Measurements from ENCODE around the gene NALCN.

Gene NALCN

DNA sequence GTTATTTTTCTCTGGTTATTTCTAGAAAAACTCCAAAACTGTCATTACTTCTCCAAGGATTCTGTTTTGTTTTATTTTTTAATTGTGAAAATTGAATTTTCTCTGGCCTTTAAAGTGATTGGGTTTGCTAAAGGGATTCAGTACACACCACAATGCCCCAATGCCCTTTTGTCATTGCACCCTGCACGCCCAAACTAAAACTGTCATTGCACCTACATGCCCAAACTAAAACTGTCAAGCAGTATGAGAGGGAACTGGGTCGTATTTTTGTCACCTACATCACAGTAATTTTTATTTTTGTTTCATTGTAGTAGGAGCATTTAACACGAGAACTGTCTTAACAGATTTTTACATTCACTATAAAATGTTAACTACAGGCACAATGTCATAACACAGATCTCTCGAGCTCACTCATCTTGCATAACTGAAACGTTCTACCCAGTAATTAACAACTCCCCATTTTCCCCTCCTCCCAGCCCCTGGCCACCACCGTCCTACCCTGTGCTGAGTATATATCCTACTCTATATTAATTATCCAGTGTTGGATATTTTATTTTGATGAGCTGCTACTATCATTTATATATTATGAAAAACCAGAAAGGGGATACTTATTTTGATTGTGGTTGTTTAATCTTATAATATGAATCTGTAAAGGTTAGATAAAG, 7.2 kb downstream of the NALCN start:
- H3K4me3 ChIP-seq (ENCODE audit: low read depth in 1 of 2, low read length in 2 of 2): no peak overlapping the region
- ATAC-seq (ENCODE audit: insufficient read depth, low read depth) (no peak), DNase-seq (no peak)
- H3K36me3 ChIP-seq (ENCODE audit: insufficient read depth, low read length): no peaks in the 10 kb centered on the region
- H3K4me1 ChIP-seq (ENCODE audit: insufficient read depth, low read length): no peaks in the 10 kb centered on the region
- no peak for TF ChIP-seq EZH2 (IDR thresholded peaks at IDR 0.05; ENCODE audit: borderline replicate concordance, low read depth, low read length, severe bottlenecking)
- TF ChIP-seq, protein P1, sequence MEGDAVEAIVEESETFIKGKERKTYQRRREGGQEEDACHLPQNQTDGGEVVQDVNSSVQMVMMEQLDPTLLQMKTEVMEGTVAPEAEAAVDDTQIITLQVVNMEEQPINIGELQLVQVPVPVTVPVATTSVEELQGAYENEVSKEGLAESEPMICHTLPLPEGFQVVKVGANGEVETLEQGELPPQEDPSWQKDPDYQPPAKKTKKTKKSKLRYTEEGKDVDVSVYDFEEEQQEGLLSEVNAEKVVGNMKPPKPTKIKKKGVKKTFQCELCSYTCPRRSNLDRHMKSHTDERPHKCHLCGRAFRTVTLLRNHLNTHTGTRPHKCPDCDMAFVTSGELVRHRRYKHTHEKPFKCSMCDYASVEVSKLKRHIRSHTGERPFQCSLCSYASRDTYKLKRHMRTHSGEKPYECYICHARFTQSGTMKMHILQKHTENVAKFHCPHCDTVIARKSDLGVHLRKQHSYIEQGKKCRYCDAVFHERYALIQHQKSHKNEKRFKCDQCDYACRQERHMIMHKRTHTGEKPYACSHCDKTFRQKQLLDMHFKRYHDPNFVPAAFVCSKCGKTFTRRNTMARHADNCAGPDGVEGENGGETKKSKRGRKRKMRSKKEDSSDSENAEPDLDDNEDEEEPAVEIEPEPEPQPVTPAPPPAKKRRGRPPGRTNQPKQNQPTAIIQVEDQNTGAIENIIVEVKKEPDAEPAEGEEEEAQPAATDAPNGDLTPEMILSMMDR (IDR thresholded peaks at IDR 0.05; ENCODE audit: borderline replicate concordance, extremely low read depth, low read length, poor library complexity, severe bottlenecking): no peak
- H3K9me3 ChIP-seq (ENCODE audit: insufficient read depth, low read length, severe bottlenecking): no peaks in the 10 kb centered on the region
- no peak overlapping the region for H3K4me2 ChIP-seq (ENCODE audit: insufficient read depth, low read length)
- H3K9ac ChIP-seq (ENCODE audit: low read depth, low read length): no peak overlapping the region
- no peaks in the 10 kb centered on the region for H4K20me1 ChIP-seq (ENCODE audit: insufficient read depth, low read length)
- no peak overlapping the region for H3K27ac ChIP-seq (ENCODE audit: low read length)
- H3K27me3 ChIP-seq (ENCODE audit: insufficient read depth, low read length, poor library complexity): no peaks in the 10 kb centered on the region
- no peaks in the 10 kb centered on the region for H3K79me2 ChIP-seq (ENCODE audit: insufficient read depth, low read length)
- no peak overlapping the region for H2AFZ ChIP-seq (ENCODE audit: low read depth, low read length)

DNA sequence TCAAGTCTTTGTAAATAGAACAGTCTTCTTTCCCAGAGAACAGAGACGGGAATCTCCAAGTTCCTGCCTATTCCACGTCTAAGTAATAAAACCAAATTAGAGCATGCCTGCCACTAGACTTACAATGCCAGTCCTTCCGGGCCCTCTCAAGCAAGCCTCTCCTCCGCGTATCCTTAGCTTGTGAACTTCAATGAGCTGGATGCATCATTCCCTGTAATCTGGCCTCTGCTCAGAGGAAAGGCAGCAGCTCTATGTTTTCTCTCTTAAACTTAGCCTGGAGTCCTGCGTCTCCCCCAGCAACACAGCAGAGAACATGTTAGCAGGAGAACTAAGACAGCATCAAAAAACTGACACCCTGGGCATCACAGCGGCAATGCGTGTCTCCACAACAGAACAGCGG, 8.2 kb downstream of the NALCN start:
- Histone ChIP-seq H3K9ac (ENCODE audit: low read depth, low read length) (no peak overlapping the region), H4K20me1 (ENCODE audit: insufficient read depth, low read length) (no peaks in the 10 kb centered on the region), H3K27ac (ENCODE audit: low read length) (no peak overlapping the region), H3K36me3 (ENCODE audit: insufficient read depth, low read length) (no peaks in the 10 kb centered on the region), H3K27me3 (ENCODE audit: insufficient read depth, low read length, poor library complexity) (no peaks in the 10 kb centered on the region), H3K4me1 (ENCODE audit: insufficient read depth, low read length) (no peaks in the 10 kb centered on the region), H3K4me3 (ENCODE audit: low read depth in 1 of 2, low read length in 2 of 2) (no peak overlapping the region), H3K4me2 (ENCODE audit: insufficient read depth, low read length) (no peak overlapping the region), H2AFZ (ENCODE audit: low read depth, low read length) (no peak overlapping the region), H3K79me2 (ENCODE audit: insufficient read depth, low read length) (no peaks in the 10 kb centered on the region), H3K9me3 (ENCODE audit: insufficient read depth, low read length, severe bottlenecking) (no peaks in the 10 kb centered on the region)
- no peak for ATAC-seq (ENCODE audit: insufficient read depth, low read depth)
- no peak for TF ChIP-seq EZH2 (IDR thresholded peaks at IDR 0.05; ENCODE audit: borderline replicate concordance, low read depth, low read length, severe bottlenecking)
- TF ChIP-seq, protein P1 (IDR thresholded peaks at IDR 0.05; ENCODE audit: borderline replicate concordance, extremely low read depth, low read length, poor library complexity, severe bottlenecking): no peak
- DNase-seq: no peak

DNA sequence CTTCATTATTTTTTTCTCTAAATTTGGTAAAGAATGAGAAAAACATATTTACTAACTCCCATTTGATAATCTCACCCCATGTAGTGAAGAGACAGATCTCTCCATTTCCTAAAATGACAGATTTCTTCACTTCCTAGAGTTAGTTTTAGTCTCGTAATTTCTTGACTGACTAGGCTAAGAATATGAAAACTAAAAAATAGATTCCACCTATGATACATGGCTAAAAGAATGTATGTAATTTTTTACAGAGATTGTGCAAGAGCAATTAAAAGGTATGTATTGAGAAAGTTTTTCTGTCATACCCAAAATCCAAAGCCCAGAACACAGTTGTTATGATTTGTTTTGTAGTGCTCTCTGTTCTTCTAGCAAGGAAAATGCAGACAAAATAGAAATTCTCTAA, 9.5 kb downstream of the NALCN start:
- H4K20me1 ChIP-seq (ENCODE audit: insufficient read depth, low read length): no peaks in the 10 kb centered on the region
- H3K27me3 ChIP-seq (ENCODE audit: insufficient read depth, low read length, poor library complexity): no peaks in the 10 kb centered on the region
- H3K4me3 ChIP-seq (ENCODE audit: low read depth in 1 of 2, low read length in 2 of 2): no peak overlapping the region
- no peak overlapping the region for H3K4me2 ChIP-seq (ENCODE audit: insufficient read depth, low read length)
- no peaks in the 10 kb centered on the region for H3K79me2 ChIP-seq (ENCODE audit: insufficient read depth, low read length)
- H3K36me3 ChIP-seq (ENCODE audit: insufficient read depth, low read length): no peaks in the 10 kb centered on the region
- no peak for ATAC-seq (ENCODE audit: insufficient read depth, low read depth)
- no peak overlapping the region for H2AFZ ChIP-seq (ENCODE audit: low read depth, low read length)
- TF ChIP-seq EZH2 (IDR thresholded peaks at IDR 0.05; ENCODE audit: borderline replicate concordance, low read depth, low read length, severe bottlenecking): no peak
- TF ChIP-seq, protein P1 (IDR thresholded peaks at IDR 0.05; ENCODE audit: borderline replicate concordance, extremely low read depth, low read length, poor library complexity, severe bottlenecking): no peak
- H3K9me3 ChIP-seq (ENCODE audit: insufficient read depth, low read length, severe bottlenecking): no peaks in the 10 kb centered on the region
- H3K9ac ChIP-seq (ENCODE audit: low read depth, low read length): no peak overlapping the region
- DNase-seq: no peak
- no peaks in the 10 kb centered on the region for H3K4me1 ChIP-seq (ENCODE audit: insufficient read depth, low read length)
- H3K27ac ChIP-seq (ENCODE audit: low read length): no peak overlapping the region

Data from DND-41 (cell line).